Fibroblast of pulmonary artery (primary cell): ENCODE results near the gene CMC4.
A peak's percentile ranks its signal among the peaks of the same experiment; 100 is the strongest.

Experiments used
- DNase-seq: peaks from one replicate; pipeline ENCODE4 v3.0.0-alpha.2; 2010; ENCODE audit warnings: low read depth
- H3K4me3 ChIP-seq: replicated peaks from 2 replicates; pipeline ENCODE4 v1.5.1; 2011; ENCODE audit warnings: low read depth, mild to moderate bottlenecking, control low read depth, low read length, moderate library complexity
- TF ChIP-seq, protein P1 (sequence below): IDR thresholded peaks from 2 replicates; pipeline ENCODE4 v1.5.1; 2011; ENCODE audit warnings: mild to moderate bottlenecking, control low read depth, low read length, inconsistent platforms; ENCODE audit errors: missing control alignments

The CMC4 gene

GRCh38 chrX:155046129-155046810, 24.7 kb downstream of the CMC4 start:
- TF ChIP-seq, protein P1, sequence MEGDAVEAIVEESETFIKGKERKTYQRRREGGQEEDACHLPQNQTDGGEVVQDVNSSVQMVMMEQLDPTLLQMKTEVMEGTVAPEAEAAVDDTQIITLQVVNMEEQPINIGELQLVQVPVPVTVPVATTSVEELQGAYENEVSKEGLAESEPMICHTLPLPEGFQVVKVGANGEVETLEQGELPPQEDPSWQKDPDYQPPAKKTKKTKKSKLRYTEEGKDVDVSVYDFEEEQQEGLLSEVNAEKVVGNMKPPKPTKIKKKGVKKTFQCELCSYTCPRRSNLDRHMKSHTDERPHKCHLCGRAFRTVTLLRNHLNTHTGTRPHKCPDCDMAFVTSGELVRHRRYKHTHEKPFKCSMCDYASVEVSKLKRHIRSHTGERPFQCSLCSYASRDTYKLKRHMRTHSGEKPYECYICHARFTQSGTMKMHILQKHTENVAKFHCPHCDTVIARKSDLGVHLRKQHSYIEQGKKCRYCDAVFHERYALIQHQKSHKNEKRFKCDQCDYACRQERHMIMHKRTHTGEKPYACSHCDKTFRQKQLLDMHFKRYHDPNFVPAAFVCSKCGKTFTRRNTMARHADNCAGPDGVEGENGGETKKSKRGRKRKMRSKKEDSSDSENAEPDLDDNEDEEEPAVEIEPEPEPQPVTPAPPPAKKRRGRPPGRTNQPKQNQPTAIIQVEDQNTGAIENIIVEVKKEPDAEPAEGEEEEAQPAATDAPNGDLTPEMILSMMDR = no peak
- no peak overlapping the region for H3K4me3 ChIP-seq
- DNase-seq = no peak

- H3K4me3 ChIP-seq = no peak overlapping the region
- TF ChIP-seq, protein P1 = no peak
- DNase-seq = no peak
Observed at GRCh38 chrX:155035688-155036087, 35.2 kb downstream of the CMC4 start.

DNA sequence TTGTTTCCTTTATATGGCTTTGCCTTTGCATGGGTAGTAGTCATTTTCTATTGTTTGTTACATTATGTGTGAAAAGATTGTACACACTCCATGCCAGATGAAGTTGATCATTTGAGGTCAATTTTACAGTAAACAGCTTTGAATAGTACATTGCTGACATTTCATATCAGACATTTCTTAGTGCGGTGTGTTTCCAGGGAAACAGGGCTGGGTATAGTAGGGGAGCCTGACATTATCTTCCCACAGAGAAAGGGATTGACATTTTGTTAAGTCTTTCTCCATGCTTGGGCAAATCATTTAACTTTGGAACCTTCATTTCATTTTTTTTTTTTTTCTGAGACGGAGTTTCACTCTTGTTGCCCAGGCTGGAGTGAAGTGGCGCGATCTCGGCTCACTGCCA, 39.3 kb downstream of the CMC4 start:
- DNase-seq = no peak
- H3K4me3 ChIP-seq = no peak overlapping the region
- TF ChIP-seq, protein P1 = no peak

DNA sequence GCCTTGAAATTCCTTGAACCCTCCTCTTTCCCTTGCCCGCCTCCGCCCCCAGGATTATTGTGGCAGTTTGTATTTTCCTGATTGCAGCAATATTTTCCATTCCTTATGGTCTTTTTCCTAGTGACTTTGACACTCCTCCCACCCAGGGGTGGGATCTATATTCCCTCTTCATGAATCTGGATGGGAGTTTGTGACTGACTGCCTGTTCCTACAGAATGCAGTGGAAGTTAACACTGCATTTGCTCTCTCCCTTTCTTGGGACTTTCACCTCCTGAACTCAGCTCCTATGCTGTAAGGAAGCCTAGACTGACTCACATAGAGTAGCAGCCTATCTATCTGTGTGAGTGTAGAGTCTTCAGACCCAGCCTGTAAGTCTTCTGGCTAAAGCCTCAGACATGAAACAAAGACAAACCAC, 42.1 kb downstream of the CMC4 start:
- TF ChIP-seq, protein P1 = no peak
- peak; percentile 72 for DNase-seq
- H3K4me3 ChIP-seq = peak overlapping the region; percentile 77

- TF ChIP-seq, protein P1 = no peak
- H3K4me3 ChIP-seq = peak overlapping the region; percentile 77
- DNase-seq = no peak
Observed at GRCh38 chrX:155028129-155028528, 42.8 kb downstream of the CMC4 start.

DNA sequence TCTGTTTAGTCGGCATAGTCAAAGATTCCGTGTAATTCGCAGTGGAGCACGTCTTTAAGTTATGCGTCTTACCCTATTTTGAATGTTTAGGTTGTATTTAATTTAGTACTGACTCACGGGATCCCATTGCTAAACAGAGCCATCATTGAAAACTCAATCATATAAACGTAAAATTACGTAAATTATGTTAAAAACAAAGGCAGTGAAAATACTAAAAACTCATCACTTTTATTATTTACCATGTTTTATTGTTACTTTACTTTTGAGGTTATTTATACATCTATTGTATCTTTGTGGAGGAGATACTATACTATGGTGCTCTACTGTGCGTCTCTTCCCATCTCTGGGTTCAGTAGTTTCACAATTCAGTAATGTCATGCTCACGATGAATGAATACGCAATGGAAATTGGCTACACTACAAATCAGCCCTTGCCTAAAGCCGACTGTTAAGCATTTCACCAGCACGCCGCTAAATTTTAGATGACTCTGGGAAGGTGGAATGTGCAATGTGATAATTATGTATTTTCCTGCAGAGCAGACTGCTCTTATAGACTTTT, 43.3 kb downstream of the CMC4 start:
- peak; percentile 89 for DNase-seq
- TF ChIP-seq, protein P1 = no peak
- peak overlapping the region; percentile 77 for H3K4me3 ChIP-seq
